Esophagus muscularis mucosa (tissue), 4 donors: ENCODE data around the gene PAK4. TPM values are rescaled to one million over a fixed set of nuclear protein-coding genes. Genes with fewer than 3 reads are reported as not detected.

ENCODE experiments used
- DNase-seq: peaks from one replicate; pipeline ENCODE4 v3.0.0-alpha.2; 2017; ENCODE audit errors: extremely low spot score
- H3K27ac ChIP-seq, 4 donors: fragments of 200-600 bp; sonication (generic); replicated peaks in 1 of 4; 1 replicate in 3 of 4; 2 replicates in 1 of 4; pipeline ENCODE4 v1.5.1; 2016 to 2019; ENCODE audit warnings: mild to moderate bottlenecking in 1 of 4
- H3K27me3 ChIP-seq, 4 donors: fragments of 200-600 bp; sonication (generic); one replicate each; pipeline versions ENCODE4 v1.5.1 to v1.6.0; 2016 to 2019
- H3K36me3 ChIP-seq, 4 donors: fragments of 200-600 bp; sonication (generic); one replicate each; pipeline ENCODE4 v1.5.1; 2016 to 2019
- H3K4me1 ChIP-seq, 4 donors: fragments of 200-600 bp; sonication (generic); one replicate each; pipeline ENCODE4 v1.5.1; 2016 to 2019
- H3K4me3 ChIP-seq, 4 donors: fragments of 200-600 bp; sonication (generic); 1 replicate in 2 of 4; 2 replicates in 2 of 4; pipeline ENCODE4 v1.5.1; 2016 to 2019; ENCODE audit warnings: mild to moderate bottlenecking in 4 of 4, moderate library complexity in 1 of 4
- H3K9me3 ChIP-seq, 4 donors: fragments of 200-600 bp; sonication (generic); 1 replicate in 3 of 4; 2 replicates in 1 of 4; pipeline ENCODE4 v1.5.1; 2016 to 2019
- EP300 ChIP-seq: sonication (generic); formaldehyde crosslinking; IDR thresholded peaks from one replicate; pipeline ENCODE4 v1.6.1; 2017; ENCODE audit warnings: antibody characterized with exemption
- POLR2A ChIP-seq: fragments of 450-650 bp; IDR thresholded peaks from one replicate; pipeline ENCODE4 v1.6.1; 2017; ENCODE audit warnings: antibody characterized with exemption, moderate library complexity, mild to moderate bottlenecking, low read depth
- POLR2AphosphoS5 ChIP-seq, 2 donors: sonication (generic); formaldehyde crosslinking; IDR thresholded peaks; one replicate each; pipeline ENCODE4 v1.6.1; 2017; ENCODE audit warnings: antibody characterized with exemption in 2 of 2
- WGBS: methylation state at CpG from one replicate; pipeline ENCODE4 v1.1.5; 2018; 5-methylcytosine and 5-hydroxymethylcytosine counted together
- intact Hi-C: fragments of 100-400 bp; cut with DNase I; formaldehyde crosslinking; loops from one replicate; pipeline ENCODE4 v1.15.1; 2023
- total RNA-seq, 4 donors: library from RNA; depleted of rRNA; stranded (reverse); fragments of >200 nt; gene quantifications; one replicate each; pipeline versions ENCODE4 v1.1.0 to v1.2.1, GENCODE V29; 2016
- TF ChIP-seq, protein P1 (sequence below), 3 experiments: fragments of 200-600 bp in 2 of 3; fragments of 450-650 bp in 1 of 3; sonication (generic) in 2 of 3; IDR thresholded peaks; one replicate each; pipeline ENCODE4 v1.5.1; 2017 to 2019; ENCODE audit warnings: antibody characterized with exemption in 3 of 3, mild to moderate bottlenecking in 2 of 3, moderate library complexity in 1 of 3

Gene PAK4
- total RNA-seq, 4 donors from 2014 or later: 8.3 to 18.4 (median 11.0) TPM

DNA sequence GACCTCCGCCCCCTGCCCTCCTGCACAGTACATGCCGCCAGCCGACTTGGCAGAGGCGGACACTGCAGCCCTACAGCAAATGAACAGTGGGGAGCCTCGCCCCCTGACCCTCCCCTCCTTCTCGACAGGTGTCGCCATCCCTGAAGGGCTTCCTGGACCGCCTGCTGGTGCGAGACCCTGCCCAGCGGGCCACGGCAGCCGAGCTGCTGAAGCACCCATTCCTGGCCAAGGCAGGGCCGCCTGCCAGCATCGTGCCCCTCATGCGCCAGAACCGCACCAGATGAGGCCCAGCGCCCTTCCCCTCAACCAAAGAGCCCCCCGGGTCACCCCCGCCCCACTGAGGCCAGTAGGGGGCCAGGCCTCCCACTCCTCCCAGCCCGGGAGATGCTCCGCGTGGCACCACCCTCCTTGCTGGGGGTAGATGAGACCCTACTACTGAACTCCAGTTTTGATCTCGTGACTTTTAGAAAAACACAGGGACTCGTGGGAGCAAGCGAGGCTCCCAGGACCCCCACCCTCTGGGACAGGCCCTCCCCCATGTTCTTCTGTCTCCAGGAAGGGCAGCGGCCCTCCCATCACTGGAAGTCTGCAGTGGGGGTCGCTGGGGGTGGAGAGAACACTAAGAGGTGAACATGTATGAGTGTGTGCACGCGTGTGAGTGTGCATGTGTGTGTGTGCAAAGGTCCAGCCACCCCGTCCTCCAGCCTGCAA lies 52.9 kb downstream of the PAK4 start:
- Histone ChIP-seq H3K4me1 (no peaks in the 10 kb centered on the region), H3K4me3 (no peak overlapping the region), H3K27me3 (no peaks in the 10 kb centered on the region), H3K9me3 (no peaks in the 10 kb centered on the region), H3K27ac (no peak overlapping the region), H3K36me3 (peaks cover 23 to 71% (median 61%) of the 10 kb centered on the region in 4 donors)
- TF ChIP-seq POLR2A: no peak
- DNase-seq: no peak
- intact Hi-C loops: no loop called here
- 87% methylated on average over 22 of the region's 30 CpGs for WGBS

DNA sequence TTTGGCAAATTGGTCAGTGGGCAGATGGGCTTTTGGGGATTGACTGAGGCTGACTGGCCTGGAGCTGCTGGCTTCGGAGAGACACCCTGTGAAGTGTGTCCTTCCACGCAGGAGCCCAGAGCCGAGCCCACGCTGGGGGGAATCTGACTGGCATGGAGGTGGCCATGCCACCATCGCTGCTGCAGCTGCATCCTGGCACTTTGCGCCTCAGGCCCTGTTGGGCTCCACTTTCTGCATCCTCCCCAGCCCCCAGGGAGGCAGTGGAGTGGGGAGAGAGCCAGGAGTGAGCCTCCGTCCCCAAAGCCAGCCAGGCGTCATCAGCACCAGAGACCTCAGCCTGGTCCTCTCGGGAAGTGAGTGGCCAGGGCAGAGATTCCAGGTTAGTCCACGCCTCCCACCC lies 54.2 kb downstream of the PAK4 start:
- no peak for TF ChIP-seq POLR2AphosphoS5 (IDR thresholded peaks at IDR 0.05)
- no peak for TF ChIP-seq EP300
- TF ChIP-seq, protein P1, sequence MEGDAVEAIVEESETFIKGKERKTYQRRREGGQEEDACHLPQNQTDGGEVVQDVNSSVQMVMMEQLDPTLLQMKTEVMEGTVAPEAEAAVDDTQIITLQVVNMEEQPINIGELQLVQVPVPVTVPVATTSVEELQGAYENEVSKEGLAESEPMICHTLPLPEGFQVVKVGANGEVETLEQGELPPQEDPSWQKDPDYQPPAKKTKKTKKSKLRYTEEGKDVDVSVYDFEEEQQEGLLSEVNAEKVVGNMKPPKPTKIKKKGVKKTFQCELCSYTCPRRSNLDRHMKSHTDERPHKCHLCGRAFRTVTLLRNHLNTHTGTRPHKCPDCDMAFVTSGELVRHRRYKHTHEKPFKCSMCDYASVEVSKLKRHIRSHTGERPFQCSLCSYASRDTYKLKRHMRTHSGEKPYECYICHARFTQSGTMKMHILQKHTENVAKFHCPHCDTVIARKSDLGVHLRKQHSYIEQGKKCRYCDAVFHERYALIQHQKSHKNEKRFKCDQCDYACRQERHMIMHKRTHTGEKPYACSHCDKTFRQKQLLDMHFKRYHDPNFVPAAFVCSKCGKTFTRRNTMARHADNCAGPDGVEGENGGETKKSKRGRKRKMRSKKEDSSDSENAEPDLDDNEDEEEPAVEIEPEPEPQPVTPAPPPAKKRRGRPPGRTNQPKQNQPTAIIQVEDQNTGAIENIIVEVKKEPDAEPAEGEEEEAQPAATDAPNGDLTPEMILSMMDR (IDR thresholded peaks at IDR 0.05): no peak
- TF ChIP-seq POLR2A: no peak
- Histone ChIP-seq H3K9me3 (no peaks in the 10 kb centered on the region), H3K27me3 (no peaks in the 10 kb centered on the region), H3K27ac (no peak overlapping the region), H3K36me3 (peaks cover 21 to 58% (median 49%) of the 10 kb centered on the region in 4 donors), H3K4me1 (no peaks in the 10 kb centered on the region), H3K4me3 (no peak overlapping the region)
- WGBS: 94% methylated on average over 8 of the region's 10 CpGs
- DNase-seq: no peak
- intact Hi-C loops: loop anchor here (10.0 kb wide), 1 partner anchor 145 kb away; the partner anchor contains the start of gene LRFN1

DNA sequence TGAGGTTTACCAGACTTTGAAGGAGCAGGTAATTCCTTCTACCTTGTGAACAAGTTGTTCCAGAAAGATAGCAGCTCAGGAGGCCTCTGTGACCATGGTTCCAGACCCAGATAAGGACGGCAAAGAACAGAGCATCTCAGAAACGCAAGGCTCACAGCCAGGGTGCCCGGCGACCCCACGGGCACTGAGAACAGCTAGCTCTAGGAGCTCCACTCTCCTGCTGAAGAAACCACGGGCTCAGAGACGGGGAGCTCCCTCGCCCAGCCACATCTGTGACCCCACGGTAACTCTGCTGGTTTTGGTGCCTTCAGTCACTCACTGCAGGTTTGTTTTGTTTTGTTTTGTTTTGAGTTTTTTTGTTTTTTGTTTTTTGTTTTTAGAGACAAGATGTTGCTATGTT lies 55.2 kb downstream of the PAK4 start:
- DNase-seq: no peak
- no peaks in the 10 kb centered on the region for H3K4me1 ChIP-seq
- TF ChIP-seq, protein P1 (IDR thresholded peaks at IDR 0.05): no peak
- no peak for TF ChIP-seq POLR2AphosphoS5 (IDR thresholded peaks at IDR 0.05)
- TF ChIP-seq POLR2A: no peak
- TF ChIP-seq EP300: no peak
- H3K36me3 ChIP-seq: peaks cover 12 to 48% (median 39%) of the 10 kb centered on the region in 4 donors
- WGBS: 92% methylated on average over 9 of the region's 9 CpGs
- H3K4me3 ChIP-seq: no peak overlapping the region
- no peaks in the 10 kb centered on the region for H3K27me3 ChIP-seq
- intact Hi-C loops: loop anchor here (10.0 kb wide), 1 partner anchor 144 kb away; the partner anchor contains the start of gene LRFN1
- H3K9me3 ChIP-seq: no peaks in the 10 kb centered on the region
- H3K27ac ChIP-seq: no peak overlapping the region

DNA sequence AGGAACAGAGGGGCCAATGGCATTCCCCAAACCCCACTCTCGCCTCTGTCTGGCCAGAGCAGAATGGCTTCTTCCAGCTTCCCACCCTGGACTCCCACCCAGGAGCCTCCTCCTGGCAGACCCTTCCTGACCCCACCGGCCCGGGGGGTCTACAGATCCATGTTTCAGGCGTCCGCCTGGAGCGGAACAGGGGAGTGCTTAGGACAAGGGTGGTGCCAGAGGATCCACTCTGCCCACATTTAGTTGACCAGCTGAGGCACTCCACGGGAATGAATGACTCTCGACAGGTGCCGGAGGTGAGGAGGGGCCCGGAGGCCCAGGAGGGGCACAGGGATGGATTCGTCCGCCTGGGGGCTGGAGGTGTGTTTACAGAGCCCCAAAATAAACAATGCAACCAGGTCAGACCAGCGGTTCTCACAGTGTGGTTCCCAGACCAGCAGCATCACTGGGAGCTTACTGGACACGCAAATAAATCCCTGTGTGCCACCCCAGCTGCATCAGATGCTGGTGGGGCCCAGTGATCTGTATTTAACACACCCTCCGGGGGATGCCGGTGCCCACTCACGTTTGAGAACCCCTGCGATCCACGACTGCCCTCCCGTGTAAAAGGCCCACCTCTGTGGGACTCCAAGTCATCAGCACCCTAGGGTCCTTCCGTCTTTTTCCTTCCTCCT lies 56.1 kb downstream of the PAK4 start:
- no peak overlapping the region for H3K4me3 ChIP-seq
- H3K36me3 ChIP-seq: peaks cover 12 to 39% (median 31%) of the 10 kb centered on the region in 4 donors
- no peaks in the 10 kb centered on the region for H3K4me1 ChIP-seq
- no peak overlapping the region for H3K27ac ChIP-seq
- TF ChIP-seq, protein P1 (IDR thresholded peaks at IDR 0.05): no peak
- TF ChIP-seq POLR2AphosphoS5 (IDR thresholded peaks at IDR 0.05): no peak
- TF ChIP-seq POLR2A: no peak
- no peak for TF ChIP-seq EP300
- intact Hi-C loops: loop anchor here (10.0 kb wide), 1 partner anchor 143 kb away; the partner anchor contains the start of gene LRFN1
- DNase-seq: no peak
- no peaks in the 10 kb centered on the region for H3K9me3 ChIP-seq
- H3K27me3 ChIP-seq: no peaks in the 10 kb centered on the region
- WGBS: 79% methylated on average over 16 of the region's 21 CpGs

DNA sequence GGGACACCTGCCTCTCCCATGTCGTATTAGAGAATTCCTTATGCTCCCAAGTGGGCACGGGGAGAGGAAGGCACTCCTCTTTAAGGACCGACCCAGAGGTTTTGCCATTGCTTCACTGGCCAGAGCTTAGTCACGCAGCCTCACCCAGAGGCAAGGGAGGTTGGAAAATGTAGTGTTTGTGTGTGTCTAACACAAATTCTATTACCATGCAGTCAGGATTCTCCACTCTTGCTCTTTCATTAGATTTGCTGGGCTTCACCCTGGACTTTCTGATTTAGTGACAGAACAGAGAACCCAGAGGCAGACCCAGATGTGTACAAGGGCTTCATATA lies 56.6 kb downstream of the PAK4 start:
- Histone ChIP-seq H3K4me1 (peaks cover 0 to 3% (median 0%) of the 10 kb centered on the region in 4 donors), H3K4me3 (no peak overlapping the region), H3K9me3 (no peaks in the 10 kb centered on the region), H3K27me3 (no peaks in the 10 kb centered on the region), H3K27ac (no peak overlapping the region), H3K36me3 (peaks cover 12 to 34% (median 26%) of the 10 kb centered on the region in 4 donors)
- no peak for DNase-seq
- TF ChIP-seq EP300 (no peak), POLR2AphosphoS5 (IDR thresholded peaks at IDR 0.05) (no peak), POLR2A (no peak)
- TF ChIP-seq, protein P1 (IDR thresholded peaks at IDR 0.05): no peak
- WGBS: 80% methylated on average over 4 of the region's 4 CpGs
- intact Hi-C loops: loop anchor here (10.0 kb wide), 1 partner anchor 143 kb away; the partner anchor contains the start of gene LRFN1
